ENCODE results near the gene EFHC2. TPM values are rescaled to one million over a fixed set of nuclear protein-coding genes. Genes with fewer than 3 reads are reported as not detected.

EFHC2 gene
- total and polyA plus RNA-seq, 2 of the 8 experiments (the other 6 are each of a cell fraction or from before 2014, with no cell fraction given): 1.8 to 3.4 TPM

DNA sequence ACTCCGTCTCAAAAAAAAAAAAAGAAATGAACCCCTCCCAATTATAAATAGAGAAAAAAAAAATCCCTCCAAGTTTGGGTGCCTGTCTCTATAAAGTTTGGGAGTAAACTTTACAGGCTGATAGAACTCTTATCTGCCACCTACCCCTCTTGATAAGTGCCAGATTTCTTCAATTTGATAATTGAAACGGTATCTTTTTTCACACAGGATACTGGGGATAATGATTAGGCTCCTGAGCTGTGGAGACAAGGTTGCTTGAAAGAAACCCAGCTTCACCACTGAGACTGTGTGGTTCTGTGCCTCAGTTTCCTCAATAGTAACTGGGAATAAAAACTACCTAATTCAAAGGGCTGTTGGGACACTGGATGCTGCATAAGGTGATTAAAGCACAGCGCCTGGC lies 606 bp downstream of the EFHC2 start (continued):
- TF ChIP-seq, protein P1, sequence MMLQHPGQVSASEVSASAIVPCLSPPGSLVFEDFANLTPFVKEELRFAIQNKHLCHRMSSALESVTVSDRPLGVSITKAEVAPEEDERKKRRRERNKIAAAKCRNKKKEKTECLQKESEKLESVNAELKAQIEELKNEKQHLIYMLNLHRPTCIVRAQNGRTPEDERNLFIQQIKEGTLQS (IDR thresholded peaks at IDR 0.05; ENCODE audit: insufficient read depth, low read depth, low read length): no peak
